NCI-H446 (cell line): ENCODE measurements around the gene GPR176.

Source experiments
- DNase-seq, 2 experiments: peaks; one replicate each; lab custom pipeline; 2025; lab: John Stamatoyannopoulos, UW

The GPR176 gene

DNA sequence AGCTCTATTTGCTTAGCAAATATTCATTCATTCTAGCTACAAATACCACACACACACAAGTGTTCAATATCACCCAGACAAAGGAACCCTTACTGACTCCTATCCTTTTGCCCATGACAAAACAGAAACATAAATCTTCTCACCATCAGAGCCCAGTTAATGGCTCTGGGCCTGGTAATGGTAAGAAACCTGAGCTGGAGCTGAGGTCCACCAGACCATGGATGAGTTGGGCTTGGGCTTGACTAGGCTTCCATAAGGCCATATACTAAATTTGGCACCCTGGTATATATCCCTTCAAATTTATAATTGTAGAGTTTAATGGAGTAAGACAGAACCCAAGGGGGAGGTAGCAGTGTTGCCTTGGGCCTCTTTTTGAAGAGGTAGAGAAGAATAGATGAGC is 29.4 kb downstream of the GPR176 start:
- no peak for DNase-seq

DNA sequence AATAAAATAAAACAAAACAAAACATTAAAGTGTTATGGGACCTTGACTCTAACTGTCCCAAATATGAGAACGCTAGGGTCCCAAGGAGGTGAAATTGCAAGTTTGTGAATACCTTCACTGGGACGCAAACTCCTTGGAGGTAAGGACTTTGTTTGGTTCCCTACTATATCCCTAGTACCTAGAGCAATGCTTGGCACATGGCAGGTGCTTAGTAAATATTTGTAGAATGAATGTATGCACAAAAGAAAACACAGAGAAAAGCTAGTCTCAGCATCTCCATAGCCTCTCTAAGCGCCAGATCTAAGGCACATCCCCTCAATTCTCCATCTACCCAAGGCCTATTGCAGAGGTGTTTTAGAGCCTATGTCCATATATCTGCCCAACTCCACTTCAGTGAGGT is 30.5 kb downstream of the GPR176 start:
- no peak for DNase-seq

DNA sequence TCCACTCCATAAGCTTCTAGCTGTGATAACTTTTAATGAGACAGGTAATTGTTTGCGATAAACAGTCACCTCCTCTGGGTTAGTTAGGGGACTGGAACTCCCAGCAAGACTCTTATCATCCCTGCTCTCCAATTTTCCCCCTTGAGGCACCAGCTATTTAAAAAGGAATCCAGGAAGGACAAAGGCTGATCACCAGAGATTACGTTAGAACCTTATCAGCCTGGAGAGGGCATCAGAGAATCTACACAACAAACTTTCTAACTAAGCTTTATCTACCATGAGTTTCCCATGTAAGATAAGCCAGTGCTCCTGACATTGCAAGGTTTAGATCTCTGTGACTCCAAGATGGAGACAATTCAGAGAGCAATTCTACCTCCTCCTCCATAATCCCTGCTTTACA is 31.3 kb downstream of the GPR176 start:
- no peak for DNase-seq

DNA sequence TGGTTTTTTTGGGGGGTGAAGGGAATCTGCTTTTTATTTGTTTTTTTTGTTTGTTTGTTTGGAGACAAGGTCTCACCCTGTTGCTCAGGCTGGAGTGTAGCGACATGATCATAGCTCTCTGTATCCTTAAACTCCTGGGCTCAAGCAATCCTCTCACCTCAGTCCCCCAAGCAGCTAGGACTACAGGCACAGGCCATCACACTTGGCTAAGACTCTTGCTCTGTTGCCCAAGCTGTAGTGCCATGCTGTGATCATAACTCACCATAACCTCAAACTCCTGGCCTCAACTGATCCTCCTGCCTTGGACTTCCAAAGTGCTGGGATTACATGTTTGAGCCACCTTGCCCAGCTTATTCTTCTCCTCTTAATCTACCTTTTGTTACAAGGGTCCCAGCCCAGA is 31.8 kb downstream of the GPR176 start:
- no peak for DNase-seq

DNA sequence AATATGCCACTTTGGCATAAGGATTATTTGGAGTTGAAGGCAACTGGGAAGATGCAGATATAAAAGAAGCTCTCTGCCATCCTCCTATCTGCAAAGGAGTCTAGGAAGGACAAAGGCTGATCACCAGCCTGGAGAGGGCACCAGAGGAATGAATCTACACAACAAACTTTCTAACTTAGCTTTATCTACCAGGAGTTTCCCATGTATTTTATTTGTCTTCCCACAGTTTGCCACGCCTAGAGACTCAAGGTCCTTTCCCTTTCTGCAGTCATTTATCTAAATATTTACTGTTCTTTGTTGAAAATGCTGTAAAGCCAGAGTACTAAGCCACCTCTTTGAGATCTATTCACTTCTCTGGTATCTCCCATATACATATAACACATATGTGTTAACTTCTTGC is 32.2 kb downstream of the GPR176 start:
- no peak for DNase-seq

DNA sequence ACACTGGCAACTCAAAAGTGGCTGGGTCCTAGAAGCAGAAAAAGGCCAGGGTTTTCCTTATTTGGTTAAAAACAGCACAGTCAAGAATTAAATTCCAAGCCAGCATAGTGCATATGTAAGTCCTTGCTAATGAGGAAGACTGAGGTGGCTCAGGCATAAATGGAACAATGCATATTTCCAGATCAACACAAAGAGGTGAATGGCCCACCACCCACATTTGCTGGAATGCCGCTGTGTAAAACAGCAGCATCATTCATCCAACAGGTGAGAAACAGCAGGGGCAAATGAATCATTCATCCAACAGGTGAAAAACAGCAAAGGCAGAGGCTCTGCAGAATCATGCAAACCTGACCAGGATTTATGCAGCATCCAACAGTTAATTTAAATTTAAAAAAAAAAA is 32.9 kb downstream of the GPR176 start:
- DNase-seq: no peak

DNA sequence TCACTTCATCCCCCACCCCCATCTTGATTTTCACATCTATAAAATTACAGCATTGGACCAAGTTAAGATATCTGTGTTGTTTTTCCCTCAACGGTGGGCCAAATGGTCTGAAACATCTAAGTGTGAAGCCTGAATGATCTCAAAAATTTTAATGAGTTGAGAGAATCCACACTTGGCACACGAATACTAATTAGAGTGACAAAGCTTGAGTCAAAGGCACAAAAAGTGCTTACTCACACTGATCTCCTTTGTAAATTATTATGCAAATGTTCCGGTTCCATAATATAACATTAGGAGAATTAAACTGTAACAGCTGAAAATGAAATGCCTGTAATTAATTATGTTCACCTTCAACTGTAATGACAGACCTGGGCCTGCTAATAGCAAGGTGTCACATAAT is 33.6 kb downstream of the GPR176 start:
- DNase-seq: no peak

DNA sequence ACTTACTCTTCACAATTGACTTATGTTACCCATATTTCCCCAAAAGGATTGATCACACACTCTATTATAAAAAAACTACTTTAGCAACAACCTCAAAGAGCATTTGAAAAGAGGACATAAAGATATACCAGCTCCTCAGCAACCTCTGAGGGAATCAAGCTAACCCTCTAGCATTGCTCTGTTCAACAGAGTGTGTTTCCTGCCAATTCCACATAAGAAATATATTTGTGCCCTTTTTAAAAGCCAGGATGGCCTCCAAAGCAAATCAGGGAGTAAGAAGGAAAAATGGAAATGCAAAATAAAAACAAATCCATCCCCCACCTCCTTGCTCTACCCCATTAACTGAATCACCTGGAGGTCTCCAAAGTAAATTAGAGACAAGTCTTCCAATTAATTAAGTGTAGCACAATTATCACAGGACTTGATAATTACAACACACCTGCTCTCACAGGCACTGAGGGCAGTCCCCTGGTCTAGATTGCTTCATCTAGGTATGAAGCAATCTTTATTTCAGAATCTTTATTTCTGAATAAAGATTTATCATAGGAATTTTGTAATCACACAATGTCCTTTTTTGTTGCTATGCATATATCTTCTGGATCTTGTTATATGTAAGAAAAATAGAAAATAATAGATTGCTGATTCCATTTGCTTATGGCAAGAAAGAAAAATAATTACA is 34.8 kb downstream of the GPR176 start:
- DNase-seq: no peak

DNA sequence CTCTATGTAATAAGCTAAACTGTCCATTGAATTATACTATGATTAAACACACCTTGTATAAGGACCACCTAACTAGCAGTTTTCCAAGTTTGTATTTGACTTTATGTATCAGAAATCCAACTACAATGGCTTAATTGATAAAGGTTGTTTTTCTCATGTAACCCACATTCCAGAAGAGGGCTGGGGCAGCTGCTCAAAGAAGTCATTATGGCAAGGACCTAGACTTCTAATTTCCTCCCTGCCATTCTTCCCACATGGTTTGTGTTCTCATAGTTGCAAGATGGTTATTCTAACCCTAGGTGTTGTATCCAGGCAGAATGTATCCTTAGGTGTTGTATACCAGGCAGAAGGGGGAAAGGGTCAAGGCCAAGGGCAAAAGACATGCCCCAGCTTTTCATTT is 35.7 kb downstream of the GPR176 start:
- no peak for DNase-seq

DNA sequence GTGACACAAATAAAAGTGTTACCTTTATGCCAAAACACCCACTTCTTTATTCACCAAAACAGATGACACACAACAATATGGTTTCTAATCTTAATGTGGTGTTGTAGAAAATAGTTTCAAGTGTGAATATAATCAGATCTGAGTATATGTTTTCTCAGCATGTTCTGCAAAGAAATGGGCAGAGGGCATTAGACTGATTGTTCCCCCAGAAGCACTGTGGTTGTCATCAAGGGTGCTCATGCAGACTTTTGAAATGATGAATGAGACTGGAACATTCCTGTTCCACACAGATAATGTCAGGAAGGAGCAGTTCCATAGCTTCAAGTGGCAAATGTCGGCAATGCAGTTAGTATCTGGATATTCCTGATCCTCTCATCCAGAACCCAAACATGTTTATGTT is 37.5 kb downstream of the GPR176 start:
- DNase-seq: no peak

DNA sequence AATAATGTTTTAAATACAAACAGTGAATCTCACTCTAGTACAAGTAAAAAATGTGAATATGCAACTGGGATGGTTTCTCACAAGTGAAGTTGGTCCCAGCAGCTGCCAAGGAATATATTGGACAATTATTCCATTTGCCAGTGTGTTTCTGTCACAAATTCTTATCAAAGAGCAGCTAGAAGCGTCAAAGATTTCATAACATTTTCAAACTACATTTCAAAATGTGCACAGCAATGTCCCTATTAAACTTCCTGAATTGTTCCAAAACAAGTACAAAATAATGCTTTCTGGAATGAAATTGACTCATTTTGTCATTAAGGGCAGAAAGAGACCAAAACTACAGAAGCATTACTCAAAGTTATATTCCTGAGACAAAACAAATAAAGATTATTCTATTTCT is 38.3 kb downstream of the GPR176 start:
- DNase-seq: no peak

DNA sequence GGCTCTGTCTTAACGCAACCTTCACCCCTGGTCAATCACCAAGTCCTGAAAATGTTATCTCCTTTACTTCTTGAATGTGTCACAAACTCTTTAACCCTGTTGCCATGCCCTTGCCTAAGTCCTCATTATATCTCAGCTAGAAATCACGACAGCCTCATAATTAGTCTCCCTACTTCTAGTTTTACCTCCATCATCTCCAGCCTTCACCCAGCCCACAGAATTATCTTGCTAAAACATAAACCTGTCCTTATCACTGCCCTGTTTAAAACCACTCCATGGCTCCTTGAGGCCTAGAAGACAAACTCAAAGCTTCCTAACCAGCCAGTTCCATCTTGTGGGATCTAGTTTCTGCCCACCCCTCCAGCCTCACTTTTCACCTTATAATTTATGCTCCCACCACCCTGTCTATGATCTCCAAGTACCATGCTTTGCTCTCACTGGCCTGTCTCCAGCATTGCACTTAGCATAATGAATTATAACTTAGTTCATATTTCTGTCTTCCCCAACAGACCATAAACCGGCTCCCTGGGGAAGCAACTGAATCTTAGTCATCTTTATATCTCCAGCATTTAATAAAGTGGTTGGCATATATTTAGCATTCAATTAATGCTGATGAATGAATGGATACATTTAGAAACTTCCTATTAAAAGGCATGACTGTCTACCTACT is 39.2 kb downstream of the GPR176 start:
- DNase-seq: no peak

DNA sequence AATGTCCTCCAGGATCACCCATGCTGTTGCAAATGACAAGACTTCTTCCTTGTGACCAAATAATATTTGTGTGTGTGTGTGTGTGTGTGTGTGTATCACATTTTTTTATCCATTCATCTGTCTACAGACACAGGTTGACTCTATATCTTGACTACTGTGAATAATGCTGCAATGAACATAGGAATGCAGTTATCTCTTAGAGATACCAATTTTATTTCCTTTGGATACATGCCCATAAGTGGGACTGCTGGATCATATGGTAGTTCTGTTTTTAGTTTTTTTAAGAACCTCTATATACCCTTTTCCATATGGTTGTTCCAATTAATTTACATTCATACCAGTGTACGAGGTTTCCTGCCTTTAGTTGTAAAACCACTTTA is 41.7 kb downstream of the GPR176 start:
- no peak for DNase-seq

DNA sequence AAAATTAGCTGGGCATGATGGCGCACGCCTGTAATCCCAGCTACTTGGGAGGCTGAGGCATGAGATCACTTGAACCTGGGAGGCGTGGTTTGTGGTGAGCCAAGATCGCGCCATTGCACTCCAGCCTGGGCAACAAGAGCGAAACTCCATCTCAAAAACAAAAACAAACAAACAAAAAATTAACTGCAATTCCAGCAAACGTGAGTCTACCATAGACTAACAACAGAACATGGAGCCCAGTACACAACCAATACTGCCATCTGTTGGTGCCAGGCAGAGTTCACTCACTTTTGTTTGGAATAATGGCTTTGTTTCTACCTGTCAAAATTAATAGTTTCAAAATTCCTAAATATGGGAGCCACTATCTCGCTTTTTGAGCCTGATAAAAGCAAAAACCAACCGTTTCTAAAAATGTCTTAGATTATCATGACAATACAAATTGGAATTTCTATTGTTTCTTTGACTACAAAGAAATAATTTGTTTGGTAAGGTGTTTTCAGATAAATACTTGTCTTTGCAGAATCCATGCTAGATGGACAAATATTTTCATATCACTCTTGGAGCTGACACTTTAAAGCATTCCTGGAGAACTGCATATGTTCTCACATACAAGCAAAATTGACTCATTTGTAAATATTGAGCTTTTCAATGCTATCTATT is 45.0 kb downstream of the GPR176 start:
- peak in 1 of 2 experiments; percentile 26 for DNase-seq

- no peak for DNase-seq
Measured at GRCh38 chr15:39873978-39874377, 46.1 kb downstream of the GPR176 start.

DNA sequence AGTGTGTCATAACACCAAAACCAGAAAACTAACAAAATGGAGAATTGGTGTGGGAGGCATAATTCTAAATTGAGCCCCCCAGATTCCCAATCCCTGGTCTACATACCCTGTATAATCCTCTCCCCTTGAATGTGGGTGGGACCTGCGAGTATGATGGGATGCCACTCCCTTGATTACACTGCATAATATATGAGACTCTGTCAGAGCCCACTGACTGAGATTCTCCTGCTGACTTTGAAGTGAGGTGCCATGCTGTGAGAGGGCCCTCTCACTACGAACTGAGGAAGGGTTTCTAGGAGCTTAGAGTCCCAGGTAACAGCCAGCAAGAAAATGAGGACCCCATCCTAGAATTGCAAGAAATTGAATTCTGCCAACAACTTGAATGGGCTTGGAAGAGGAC is 49.5 kb downstream of the GPR176 start:
- no peak for DNase-seq

GRCh38 chr15:39869858-39870515 is 50.1 kb downstream of the GPR176 start:
- DNase-seq: no peak

GRCh38 chr15:39869254-39869653 is 50.8 kb downstream of the GPR176 start:
- DNase-seq: no peak

DNA sequence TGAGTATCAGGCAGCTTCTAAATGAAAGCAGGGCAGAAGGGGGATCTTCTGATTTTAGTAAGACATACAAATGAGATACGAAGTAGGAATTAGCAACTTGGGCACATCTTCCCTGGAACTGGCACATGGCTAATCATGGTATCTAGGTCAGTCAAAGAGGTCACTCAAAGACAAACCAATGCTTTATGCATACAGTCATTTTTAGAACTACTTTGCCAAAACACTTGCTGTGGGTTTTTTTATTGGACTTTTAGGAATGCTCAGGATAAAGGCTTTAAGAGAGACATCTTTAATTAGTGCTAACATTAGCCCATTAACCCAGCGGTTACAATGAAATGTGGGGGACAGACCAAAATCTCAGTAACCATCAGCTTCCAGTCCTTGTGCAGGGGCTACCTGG is 51.7 kb downstream of the GPR176 start:
- DNase-seq: no peak

DNA sequence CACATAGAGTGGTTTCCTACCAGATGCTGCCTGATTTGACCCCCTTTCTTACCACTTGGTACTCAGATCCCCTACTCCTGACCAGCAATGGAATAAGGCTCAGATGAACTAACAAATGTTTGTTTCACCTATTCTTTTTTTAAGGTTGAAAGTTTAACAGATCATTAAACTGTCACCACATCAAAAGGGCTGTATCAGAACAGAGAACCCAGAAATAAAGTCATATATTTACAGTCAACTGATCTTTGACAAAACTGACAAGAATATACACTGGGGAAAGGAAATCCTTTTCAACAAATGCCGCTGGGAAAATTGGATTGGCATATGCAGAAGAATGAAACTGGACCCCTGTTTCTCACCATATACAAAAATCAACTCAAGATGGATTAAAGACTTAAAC is 56.0 kb downstream of the GPR176 start:
- no peak for DNase-seq

GRCh38 chr15:39860871-39861270 is 59.2 kb downstream of the GPR176 start:
- DNase-seq: no peak

DNA sequence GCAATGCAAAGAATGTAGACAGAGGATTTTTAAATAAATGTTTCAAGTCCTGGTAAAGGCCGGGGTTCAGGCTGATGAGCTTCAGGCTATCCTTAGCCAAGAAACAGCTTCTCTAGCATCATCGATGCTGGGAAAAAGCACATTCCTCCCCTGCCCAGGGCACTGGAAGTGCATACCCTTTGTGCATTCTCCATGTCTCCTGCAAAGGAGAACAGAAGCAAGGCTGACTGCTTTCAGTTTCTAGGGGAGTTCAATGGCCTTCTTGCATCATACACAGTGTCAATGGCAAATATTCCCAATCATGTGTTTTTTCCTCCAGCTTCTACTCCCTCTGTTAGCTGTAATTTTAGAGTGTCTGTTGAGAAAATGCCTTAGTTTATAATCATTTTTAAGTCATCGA is 59.9 kb downstream of the GPR176 start:
- DNase-seq: no peak

GRCh38 chr15:39859636-39860035 is 60.4 kb downstream of the GPR176 start:
- DNase-seq: no peak
